Coronary artery (tissue), 2 donors: ENCODE measurements around the gene SEMA3C.

ENCODE experiments used
- DNase-seq: peaks from one replicate; pipeline ENCODE4 v3.0.0-alpha.2; 2017; ENCODE audit warnings: low spot score
- H3K27ac ChIP-seq, 2 donors: fragments of 200-600 bp; sonication (generic); one replicate each; pipeline ENCODE4 v1.5.1; 2016 to 2019
- H3K4me3 ChIP-seq: fragments of 200-600 bp; sonication (generic); 2 replicates; pipeline ENCODE4 v1.5.1; 2016; ENCODE audit warnings: mild to moderate bottlenecking, moderate library complexity
- TF ChIP-seq, protein P1 (sequence below): fragments of 200-600 bp; sonication (generic); IDR thresholded peaks from one replicate; pipeline ENCODE4 v1.5.1; 2019; ENCODE audit warnings: antibody characterized with exemption

SEMA3C gene

DNA sequence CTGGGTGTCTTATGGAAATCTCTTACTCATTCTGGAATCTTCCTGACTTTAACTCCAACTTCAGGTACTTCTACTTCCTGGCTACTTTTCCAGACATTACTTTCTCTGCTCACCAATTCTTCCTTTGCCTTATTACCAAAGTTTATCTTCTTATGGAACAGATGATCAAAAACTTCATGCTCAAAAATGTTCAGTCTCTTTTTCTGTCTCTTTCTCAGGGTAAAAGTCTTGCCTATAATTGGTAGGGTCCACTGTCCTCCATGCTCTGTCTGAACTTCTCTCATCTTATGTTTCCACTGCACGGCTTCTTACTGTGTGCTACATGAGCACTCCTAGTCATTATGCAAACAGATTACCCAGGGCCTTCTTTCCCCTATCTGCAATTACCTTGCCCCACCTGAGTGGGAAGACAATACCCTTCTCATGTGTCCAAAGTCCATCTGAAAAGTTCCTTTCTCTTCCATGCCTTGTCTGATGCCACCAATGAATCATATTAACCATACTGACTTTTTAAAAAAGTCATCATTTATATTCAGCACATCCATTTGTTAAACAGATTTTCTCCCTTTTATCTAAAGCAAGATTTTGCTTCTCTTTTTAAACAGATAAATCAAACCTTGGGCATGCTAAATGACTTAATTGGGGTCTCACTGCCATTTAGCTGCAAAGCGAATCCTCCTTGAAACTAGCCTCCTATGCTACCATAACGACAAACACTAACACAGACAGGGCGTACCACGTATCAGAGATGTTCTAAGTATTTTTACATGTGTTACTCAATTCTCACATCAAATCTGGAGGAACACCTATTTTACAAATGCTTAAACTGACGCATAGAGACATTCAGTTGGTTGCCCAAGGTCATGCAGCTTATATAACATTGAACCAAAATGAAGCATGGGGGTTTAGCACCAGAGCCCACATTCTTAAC lies 48.8 kb downstream of the SEMA3C start:
- DNase-seq: no peak
- Histone ChIP-seq H3K4me3 (no peak overlapping the region), H3K27ac (no peak overlapping the region)
- TF ChIP-seq, protein P1, sequence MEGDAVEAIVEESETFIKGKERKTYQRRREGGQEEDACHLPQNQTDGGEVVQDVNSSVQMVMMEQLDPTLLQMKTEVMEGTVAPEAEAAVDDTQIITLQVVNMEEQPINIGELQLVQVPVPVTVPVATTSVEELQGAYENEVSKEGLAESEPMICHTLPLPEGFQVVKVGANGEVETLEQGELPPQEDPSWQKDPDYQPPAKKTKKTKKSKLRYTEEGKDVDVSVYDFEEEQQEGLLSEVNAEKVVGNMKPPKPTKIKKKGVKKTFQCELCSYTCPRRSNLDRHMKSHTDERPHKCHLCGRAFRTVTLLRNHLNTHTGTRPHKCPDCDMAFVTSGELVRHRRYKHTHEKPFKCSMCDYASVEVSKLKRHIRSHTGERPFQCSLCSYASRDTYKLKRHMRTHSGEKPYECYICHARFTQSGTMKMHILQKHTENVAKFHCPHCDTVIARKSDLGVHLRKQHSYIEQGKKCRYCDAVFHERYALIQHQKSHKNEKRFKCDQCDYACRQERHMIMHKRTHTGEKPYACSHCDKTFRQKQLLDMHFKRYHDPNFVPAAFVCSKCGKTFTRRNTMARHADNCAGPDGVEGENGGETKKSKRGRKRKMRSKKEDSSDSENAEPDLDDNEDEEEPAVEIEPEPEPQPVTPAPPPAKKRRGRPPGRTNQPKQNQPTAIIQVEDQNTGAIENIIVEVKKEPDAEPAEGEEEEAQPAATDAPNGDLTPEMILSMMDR: no peak

DNA sequence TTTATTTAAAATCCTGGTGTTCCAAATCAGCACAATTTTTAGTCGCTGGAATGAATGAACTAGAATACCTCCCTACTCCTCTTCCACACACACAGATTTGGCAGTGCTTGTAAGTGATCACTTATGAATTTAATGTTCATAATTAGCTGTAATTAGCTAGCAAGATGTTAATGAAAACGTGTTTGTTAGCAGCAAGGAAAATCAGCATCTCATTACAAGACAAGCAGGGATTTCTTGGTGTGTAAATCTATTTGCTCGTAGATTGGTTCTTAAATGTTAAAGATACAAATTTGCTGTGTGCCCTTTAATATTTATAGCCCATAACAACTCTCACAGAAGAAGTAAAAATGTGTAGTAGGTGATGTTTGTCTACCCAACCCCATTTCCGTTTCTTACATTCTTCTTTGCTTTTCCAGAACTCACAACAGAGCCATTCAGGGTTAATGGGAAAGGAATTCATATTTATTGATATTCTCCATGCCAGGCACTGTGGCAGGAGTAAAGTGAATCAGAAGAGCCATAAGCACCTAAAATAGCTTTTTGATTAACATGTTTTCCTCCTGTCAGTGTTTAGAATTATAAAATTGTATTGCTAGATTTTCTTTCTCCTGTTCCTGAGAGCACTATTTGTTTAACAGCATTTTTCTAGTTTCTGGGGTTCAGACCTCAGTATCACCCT lies 49.6 kb downstream of the SEMA3C start:
- Histone ChIP-seq H3K27ac (no peak overlapping the region), H3K4me3 (no peak overlapping the region)
- TF ChIP-seq, protein P1: no peak
- no peak for DNase-seq

DNA sequence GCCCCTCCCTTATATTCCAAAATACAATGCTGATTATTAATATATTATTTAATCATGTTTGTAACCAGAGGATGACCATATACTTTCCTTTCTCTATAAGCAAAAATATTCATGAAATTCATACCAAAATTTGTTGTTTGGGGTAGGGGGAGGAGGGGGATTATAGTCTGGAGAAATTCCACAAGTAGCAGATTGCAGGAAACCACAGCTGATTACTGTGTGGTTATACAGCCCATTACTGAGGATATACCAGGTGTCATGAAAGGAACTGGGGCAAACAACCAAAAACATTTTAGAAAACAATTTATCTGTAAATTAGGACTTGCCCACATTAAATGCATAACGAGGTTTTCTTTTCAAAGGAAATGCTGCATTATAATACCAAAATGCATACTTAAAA lies 50.3 kb downstream of the SEMA3C start:
- no peak overlapping the region for H3K27ac ChIP-seq
- no peak overlapping the region for H3K4me3 ChIP-seq
- TF ChIP-seq, protein P1: no peak
- no peak for DNase-seq

DNA sequence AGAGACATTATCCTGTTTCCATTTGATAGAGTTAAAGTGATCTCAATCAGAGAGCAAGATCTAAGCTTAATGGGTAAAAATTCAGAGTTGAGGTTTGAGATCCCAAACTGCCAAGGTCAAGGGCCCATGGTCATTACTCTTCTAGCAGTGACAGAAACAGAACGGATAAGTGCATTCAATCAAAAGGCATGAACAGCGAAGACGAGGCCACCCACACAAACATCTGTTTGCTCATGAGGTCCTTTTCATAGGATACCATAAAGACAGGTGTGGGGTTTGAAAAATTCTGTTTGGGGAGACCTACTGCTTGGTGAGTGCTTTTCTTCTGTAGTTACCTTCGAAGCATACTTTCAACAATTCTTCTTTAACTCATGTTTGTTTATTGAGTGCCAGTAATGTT lies 58.3 kb downstream of the SEMA3C start:
- TF ChIP-seq, protein P1: no peak
- Histone ChIP-seq H3K4me3 (no peak overlapping the region), H3K27ac (no peak overlapping the region)
- no peak for DNase-seq

DNA sequence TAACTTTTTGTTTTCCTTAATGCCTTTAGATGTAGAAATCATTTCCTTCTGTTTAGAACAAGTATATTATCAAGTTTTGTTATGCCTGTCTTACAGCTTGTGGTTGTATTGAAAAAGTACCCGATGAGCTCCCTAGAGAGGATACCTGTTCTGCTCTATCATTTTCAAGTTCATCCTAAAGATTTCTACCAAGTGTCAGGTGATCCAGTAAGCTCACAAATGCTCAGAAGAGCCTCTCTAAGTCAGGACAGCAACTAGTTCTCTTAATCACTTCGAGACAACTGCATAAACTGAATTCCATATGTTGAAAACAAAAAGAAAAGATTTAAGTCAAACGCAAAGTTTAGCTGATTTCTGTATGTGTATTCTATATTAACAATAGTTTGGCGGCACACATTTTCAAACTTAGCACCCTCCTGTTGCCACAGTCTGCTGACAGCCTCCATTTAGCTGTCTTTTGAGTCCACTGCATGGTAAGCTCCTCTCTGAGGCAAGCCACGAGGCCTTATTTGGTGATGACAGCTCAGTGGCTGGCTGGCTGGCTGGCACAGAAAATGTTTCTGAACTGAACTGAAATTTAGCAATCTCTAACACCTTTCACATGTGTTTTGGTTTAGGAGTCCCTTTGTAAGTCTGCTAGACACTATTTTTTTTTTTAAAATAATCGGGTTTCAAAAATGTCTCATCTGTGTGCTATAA lies 59.4 kb downstream of the SEMA3C start:
- no peak for DNase-seq
- Histone ChIP-seq H3K4me3 (no peak overlapping the region), H3K27ac (peak overlapping the region; percentile 38 to 59)
- TF ChIP-seq, protein P1: no peak

DNA sequence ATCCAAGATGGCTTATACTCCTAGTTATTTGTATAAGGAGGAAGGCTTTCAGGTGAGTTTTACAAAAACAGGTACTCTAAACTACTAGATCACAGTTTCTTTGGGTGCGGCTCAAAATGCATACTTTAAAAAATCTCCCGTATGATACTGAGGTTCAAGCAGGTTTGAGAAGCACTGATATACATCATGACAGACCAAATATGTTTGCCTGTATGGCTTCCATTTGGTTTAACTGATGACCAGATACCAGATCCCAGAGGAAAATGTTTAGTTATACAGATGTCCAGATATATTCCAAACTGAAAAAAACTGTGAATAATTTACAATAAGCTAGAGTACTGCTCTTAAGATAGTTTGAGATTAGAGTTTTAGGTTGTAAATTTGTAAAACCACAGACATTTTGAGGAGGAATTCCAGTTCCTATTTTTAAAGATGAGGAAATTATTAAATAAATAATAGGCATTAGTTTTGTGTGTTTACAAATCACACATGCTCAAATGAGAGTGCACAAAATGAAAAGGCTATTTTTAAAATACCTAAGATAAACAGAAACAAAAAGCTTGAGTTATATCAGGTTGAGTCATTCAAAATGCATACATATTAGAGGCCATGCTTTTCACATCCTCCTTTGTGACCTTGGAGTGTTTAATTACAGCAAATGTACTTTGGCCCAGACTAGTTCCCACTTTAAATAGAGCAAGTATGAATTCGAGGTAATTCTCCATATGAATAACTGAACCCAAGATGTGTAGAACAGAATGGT lies 60.5 kb downstream of the SEMA3C start:
- Histone ChIP-seq H3K27ac (peak overlapping the region in 1 of 2 donors; percentile 38), H3K4me3 (no peak overlapping the region)
- DNase-seq: no peak
- TF ChIP-seq, protein P1: no peak
